Hepatocyte (in vitro differentiated cells): Measurements from ENCODE around the gene PRTFDC1. TPM values are rescaled to one million over a fixed set of nuclear protein-coding genes. Genes with fewer than 3 reads are reported as not detected.

ENCODE experiments used
- DNase-seq: peaks from one replicate; pipeline ENCODE4 v3.0.0-alpha.2; 2016; ENCODE audit warnings: low spot score
- H2AFZ ChIP-seq: fragments of 200-600 bp; sonication (generic); 2 replicates; pipeline ENCODE4 v1.6.0; 2016; ENCODE audit warnings: antibody characterized with exemption, mild to moderate bottlenecking
- H3K27ac ChIP-seq: fragments of 200-600 bp; sonication (generic); 2 replicates; pipeline ENCODE4 v1.5.1; 2016; ENCODE audit warnings: mild to moderate bottlenecking
- H3K27me3 ChIP-seq: fragments of 200-600 bp; sonication (generic); 2 replicates; pipeline ENCODE4 v1.6.1; 2016
- H3K36me3 ChIP-seq: fragments of 200-600 bp; sonication (generic); replicated peaks from 2 replicates; pipeline ENCODE4 v1.5.1; 2016; ENCODE audit warnings: low read depth; ENCODE audit not compliant: insufficient read depth
- H3K4me1 ChIP-seq: fragments of 200-600 bp; sonication (generic); 2 replicates; pipeline ENCODE4 v1.5.1; 2016; ENCODE audit warnings: mild to moderate bottlenecking, moderate library complexity; ENCODE audit not compliant: insufficient read depth
- H3K4me2 ChIP-seq: fragments of 200-600 bp; sonication (generic); 2 replicates; pipeline ENCODE4 v1.6.0; 2016
- H3K4me3 ChIP-seq: fragments of 200-600 bp; sonication (generic); 2 replicates; pipeline ENCODE4 v1.5.1; 2016; ENCODE audit warnings: mild to moderate bottlenecking
- H3K79me2 ChIP-seq: fragments of 200-600 bp; sonication (generic); 2 replicates; pipeline ENCODE4 v1.6.0; 2017; ENCODE audit warnings: mild to moderate bottlenecking
- H3K9me2 ChIP-seq: fragments of 200-600 bp; sonication (generic); replicated peaks from 2 replicates; pipeline ENCODE4 v1.6.0; 2017; ENCODE audit warnings: mild to moderate bottlenecking; ENCODE audit not compliant: insufficient read depth
- H3K9me3 ChIP-seq: fragments of 200-600 bp; sonication (generic); 2 replicates; pipeline ENCODE4 v1.5.1; 2016; ENCODE audit warnings: low read depth, mild to moderate bottlenecking
- H4K20me1 ChIP-seq: fragments of 200-600 bp; sonication (generic); 2 replicates; pipeline ENCODE4 v1.6.0; 2016; ENCODE audit warnings: mild to moderate bottlenecking; ENCODE audit not compliant: insufficient read depth, poor library complexity, severe bottlenecking
- EZH2 ChIP-seq: fragments of 200-600 bp; sonication (generic); IDR thresholded peaks from 2 replicates; pipeline ENCODE4 v1.6.1; 2016; ENCODE audit warnings: antibody characterized with exemption, mild to moderate bottlenecking, borderline replicate concordance
- EZH2phosphoT487 ChIP-seq: fragments of 200-600 bp; sonication (generic); IDR thresholded peaks from one replicate; pipeline ENCODE4 v1.6.1; 2018; ENCODE audit warnings: antibody characterized with exemption, mild to moderate bottlenecking, low read depth, moderate library complexity; ENCODE audit not compliant: unreplicated experiment, severe bottlenecking
- WGBS: methylation state at CpG from one replicate; pipeline ENCODE4 v1.1.6; 2016; ENCODE audit warnings: low lambda C conversion rate; ENCODE audit errors: missing lambda C conversion rate; 5-methylcytosine and 5-hydroxymethylcytosine counted together
- polyA plus RNA-seq: library from polyadenylated mRNA; unstranded; fragments of >200 nt; fragmentation: Nextera tagmentation; extraction: Ambion mirVana; gene quantifications from 2 replicates; pipeline ENCODE4 v1.2.1, GENCODE V29; 2016
- total RNA-seq: library from RNA; depleted of rRNA; stranded (reverse); fragments of >200 nt; gene quantifications from 2 replicates; pipeline ENCODE4 v1.2.3, GENCODE V29; 2014
- TF ChIP-seq, protein P1 (sequence below): fragments of 200-600 bp; sonication (generic); IDR thresholded peaks from 2 replicates; pipeline ENCODE4 v1.5.1; 2016; ENCODE audit warnings: antibody characterized with exemption, mild to moderate bottlenecking; ENCODE audit not compliant: poor library complexity

The PRTFDC1 gene
- total and polyA plus RNA-seq, 2 experiments from 2014 or later, result 6.4 to 14.7 TPM

- Histone ChIP-seq H2AFZ (no peak overlapping the region), H3K27me3 (no peaks in the 10 kb centered on the region), H3K79me2 (no peaks in the 10 kb centered on the region), H3K9me3 (no peaks in the 10 kb centered on the region), H3K36me3 (no peaks in the 10 kb centered on the region), H4K20me1 (no peaks in the 10 kb centered on the region), H3K4me3 (no peak overlapping the region), H3K27ac (no peak overlapping the region), H3K4me2 (no peak overlapping the region), H3K9me2 (no peaks in the 10 kb centered on the region), H3K4me1 (no peaks in the 10 kb centered on the region)
- TF ChIP-seq EZH2phosphoT487, result no peak
- TF ChIP-seq, protein P1, sequence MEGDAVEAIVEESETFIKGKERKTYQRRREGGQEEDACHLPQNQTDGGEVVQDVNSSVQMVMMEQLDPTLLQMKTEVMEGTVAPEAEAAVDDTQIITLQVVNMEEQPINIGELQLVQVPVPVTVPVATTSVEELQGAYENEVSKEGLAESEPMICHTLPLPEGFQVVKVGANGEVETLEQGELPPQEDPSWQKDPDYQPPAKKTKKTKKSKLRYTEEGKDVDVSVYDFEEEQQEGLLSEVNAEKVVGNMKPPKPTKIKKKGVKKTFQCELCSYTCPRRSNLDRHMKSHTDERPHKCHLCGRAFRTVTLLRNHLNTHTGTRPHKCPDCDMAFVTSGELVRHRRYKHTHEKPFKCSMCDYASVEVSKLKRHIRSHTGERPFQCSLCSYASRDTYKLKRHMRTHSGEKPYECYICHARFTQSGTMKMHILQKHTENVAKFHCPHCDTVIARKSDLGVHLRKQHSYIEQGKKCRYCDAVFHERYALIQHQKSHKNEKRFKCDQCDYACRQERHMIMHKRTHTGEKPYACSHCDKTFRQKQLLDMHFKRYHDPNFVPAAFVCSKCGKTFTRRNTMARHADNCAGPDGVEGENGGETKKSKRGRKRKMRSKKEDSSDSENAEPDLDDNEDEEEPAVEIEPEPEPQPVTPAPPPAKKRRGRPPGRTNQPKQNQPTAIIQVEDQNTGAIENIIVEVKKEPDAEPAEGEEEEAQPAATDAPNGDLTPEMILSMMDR, result no peak
- TF ChIP-seq EZH2, result no peak
- no peak for DNase-seq
- 93% methylated on average over 5 of the region's 5 CpGs for WGBS
Observed at GRCh38 chr10:24981161-24981710, 28.8 kb upstream of the PRTFDC1 start.

DNA sequence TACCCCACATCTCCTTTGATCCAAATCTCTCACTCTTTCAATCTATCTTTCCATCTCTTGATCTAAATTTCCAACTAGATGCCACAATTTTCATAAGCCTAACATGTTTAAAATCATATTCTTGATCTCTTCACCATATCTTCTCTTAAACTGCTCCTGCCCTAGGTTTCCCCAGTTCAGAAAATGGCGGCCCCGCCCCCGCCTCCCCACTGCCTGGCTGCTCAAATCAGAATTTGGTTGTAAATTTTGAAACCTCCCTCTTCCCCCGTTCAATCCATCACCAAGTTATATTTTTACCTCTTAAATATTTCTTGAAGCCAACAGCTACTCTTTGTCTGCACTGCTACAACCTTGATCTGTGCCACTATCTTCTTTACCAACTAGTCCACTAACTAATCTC lies 27.3 kb upstream of the PRTFDC1 start:
- H3K9me3 ChIP-seq, result no peaks in the 10 kb centered on the region
- H3K36me3 ChIP-seq, result no peaks in the 10 kb centered on the region
- H3K27me3 ChIP-seq, result no peaks in the 10 kb centered on the region
- H3K79me2 ChIP-seq, result no peaks in the 10 kb centered on the region
- no peak for DNase-seq
- no peak overlapping the region for H3K4me3 ChIP-seq
- WGBS, result 91% methylated on average over 4 of the region's 4 CpGs
- no peaks in the 10 kb centered on the region for H3K9me2 ChIP-seq
- H3K27ac ChIP-seq, result no peak overlapping the region
- TF ChIP-seq EZH2phosphoT487, result no peak
- TF ChIP-seq EZH2, result no peak
- TF ChIP-seq, protein P1, result no peak
- no peak overlapping the region for H3K4me2 ChIP-seq
- H2AFZ ChIP-seq, result no peak overlapping the region
- no peaks in the 10 kb centered on the region for H4K20me1 ChIP-seq
- peaks cover 7% of the 10 kb centered on the region for H3K4me1 ChIP-seq

DNA sequence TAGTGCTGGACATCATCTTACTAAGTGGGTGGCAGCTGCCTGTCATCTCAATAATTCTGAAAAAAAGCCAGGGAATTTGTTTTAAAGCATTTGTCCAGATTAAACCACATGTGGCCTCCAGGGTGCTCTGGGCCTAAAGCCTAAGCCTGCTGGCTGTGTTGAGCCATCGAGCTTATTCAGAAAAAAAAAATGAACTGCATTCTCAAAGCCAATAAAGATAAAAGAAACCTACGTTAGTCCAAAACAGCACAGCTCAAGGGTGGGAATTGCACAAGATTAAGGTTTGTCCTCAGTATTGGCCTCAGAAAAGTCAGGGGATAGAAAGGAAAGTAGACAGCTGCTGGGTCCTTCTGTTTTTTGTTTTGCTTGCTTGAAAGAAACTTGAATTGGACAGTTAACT lies 22.6 kb upstream of the PRTFDC1 start:
- H3K79me2 ChIP-seq, result no peaks in the 10 kb centered on the region
- no peak overlapping the region for H3K4me3 ChIP-seq
- peaks cover 9% of the 10 kb centered on the region for H3K4me1 ChIP-seq
- no peak overlapping the region for H3K4me2 ChIP-seq
- H3K27ac ChIP-seq, result peak overlapping the region; percentile 4
- H3K27me3 ChIP-seq, result no peaks in the 10 kb centered on the region
- WGBS, result 10% methylated on average over 2 of the region's 2 CpGs
- H3K9me3 ChIP-seq, result no peaks in the 10 kb centered on the region
- H4K20me1 ChIP-seq, result no peaks in the 10 kb centered on the region
- peak; percentile 54 for DNase-seq
- TF ChIP-seq, protein P1, result no peak
- TF ChIP-seq EZH2phosphoT487 (no peak), EZH2 (no peak)
- no peaks in the 10 kb centered on the region for H3K9me2 ChIP-seq
- no peaks in the 10 kb centered on the region for H3K36me3 ChIP-seq
- H2AFZ ChIP-seq, result no peak overlapping the region

DNA sequence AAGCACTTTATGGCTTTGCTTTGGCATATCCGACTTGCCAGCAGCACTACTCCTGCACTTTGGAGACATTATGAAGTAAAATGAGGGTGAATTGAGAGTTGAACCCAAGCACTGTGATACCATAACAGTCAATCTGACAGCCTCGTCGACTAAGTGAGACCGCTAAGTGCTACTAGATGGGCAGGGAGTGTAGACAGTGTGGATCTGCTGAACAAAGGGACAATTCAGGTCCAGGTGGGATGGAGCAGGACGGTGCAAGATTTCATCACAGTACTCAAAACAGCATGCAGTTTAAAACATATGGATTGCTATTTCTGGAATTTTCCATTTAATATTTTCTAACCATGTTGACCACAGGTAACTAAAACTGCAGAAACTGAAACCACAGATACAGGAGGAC lies 20.8 kb upstream of the PRTFDC1 start:
- Histone ChIP-seq H3K36me3 (no peaks in the 10 kb centered on the region), H3K9me2 (no peaks in the 10 kb centered on the region), H3K27me3 (no peaks in the 10 kb centered on the region), H3K27ac (no peak overlapping the region), H3K4me2 (no peak overlapping the region), H3K4me3 (no peak overlapping the region), H3K4me1 (peaks cover 9% of the 10 kb centered on the region), H4K20me1 (no peaks in the 10 kb centered on the region), H3K9me3 (no peaks in the 10 kb centered on the region), H3K79me2 (no peaks in the 10 kb centered on the region), H2AFZ (no peak overlapping the region)
- no peak for DNase-seq
- no peak for TF ChIP-seq EZH2
- no peak for TF ChIP-seq EZH2phosphoT487
- TF ChIP-seq, protein P1, result no peak
- 90% methylated on average over 5 of the region's 5 CpGs for WGBS
